Activated T-helper 9 cell treated with anti-CD3 and anti-CD28 coated beads, Interleukin-2, amount 50 U/mL, for 16 hours (primary cell): ENCODE measurements around the gene CLIP2.
"Not testable (repeated sequence)": the region's sequence is repeated elsewhere in the genome, so short reads cannot be mapped to it uniquely, and the experiment has no call there.

ENCODE experiments used
- DNase-seq: peaks from one replicate; pipeline ENCODE4 v3.0.0-alpha.2; 2020; ENCODE audit warnings: low read depth

Gene CLIP2

GRCh38 chr7:74289018-74289658 lies at the start of gene CLIP2:
Gene CLIP2 (plus strand): TSS chr7:74289407. CDS start chr7:74317547, 28,140 bp downstream.
- peak; percentile 75 for DNase-seq

DNA sequence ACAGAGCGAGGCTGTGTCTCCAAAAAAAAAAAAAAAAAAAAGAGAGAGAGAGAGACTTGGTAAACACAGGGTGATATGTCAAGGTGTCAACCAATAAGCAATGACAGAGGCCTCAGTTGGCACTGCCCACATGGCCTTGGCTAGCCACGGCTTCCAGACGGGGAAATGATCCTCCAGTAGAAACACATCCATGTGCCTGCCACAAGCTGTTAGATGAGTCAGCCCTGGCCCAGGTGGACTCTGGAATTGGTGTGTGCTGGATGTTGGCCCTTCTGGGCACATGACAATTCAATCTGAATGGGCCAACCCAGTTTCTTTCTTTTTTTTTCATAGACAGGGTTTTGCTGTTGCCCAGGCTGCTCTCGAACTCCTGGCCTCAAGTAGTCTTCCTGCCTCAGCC lies 48.7 kb upstream of the CLIP2 start:
- DNase-seq = no peak

GRCh38 chr7:74242122-74242443 lies 47.1 kb upstream of the CLIP2 start:
- no peak for DNase-seq

DNA sequence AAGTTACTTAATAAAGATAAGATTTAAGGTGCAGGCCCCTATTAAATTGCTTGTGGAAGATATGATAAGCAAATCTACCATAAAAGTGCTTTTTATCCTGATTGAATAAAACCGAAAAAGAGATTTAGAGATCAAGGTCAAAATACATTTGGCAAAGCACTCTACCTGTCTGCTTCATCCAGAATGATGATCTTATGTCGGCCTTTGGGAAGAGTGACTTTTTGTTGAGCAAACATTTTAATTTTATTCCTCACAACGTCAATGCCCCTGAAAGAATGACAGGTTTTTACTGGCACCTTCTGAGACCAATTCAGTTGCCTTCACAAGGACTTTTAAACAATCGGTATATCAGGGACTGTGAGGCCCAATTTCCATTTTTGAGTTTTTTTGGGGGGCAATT lies 42.7 kb upstream of the CLIP2 start:
- DNase-seq = no peak

DNA sequence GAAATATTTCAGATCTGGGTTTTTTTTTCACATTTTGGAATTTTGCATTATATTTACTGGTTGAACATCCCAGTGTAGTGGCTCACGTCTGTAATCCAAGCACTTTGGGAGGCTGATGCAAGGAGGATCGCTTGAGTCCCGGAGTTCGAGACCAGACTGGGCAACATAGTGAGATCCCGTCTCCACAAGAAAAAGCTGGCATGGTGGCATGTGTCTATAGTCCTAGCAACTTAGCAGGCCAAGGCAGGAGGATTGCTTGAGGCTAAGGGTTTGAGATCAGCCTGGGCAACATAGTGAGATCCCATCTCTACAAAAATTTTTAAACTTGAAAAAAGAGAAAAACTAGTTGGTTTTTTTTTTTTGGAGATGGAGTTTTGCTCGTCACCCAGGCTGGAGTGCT lies 41.1 kb upstream of the CLIP2 start:
- DNase-seq = no peak

DNA sequence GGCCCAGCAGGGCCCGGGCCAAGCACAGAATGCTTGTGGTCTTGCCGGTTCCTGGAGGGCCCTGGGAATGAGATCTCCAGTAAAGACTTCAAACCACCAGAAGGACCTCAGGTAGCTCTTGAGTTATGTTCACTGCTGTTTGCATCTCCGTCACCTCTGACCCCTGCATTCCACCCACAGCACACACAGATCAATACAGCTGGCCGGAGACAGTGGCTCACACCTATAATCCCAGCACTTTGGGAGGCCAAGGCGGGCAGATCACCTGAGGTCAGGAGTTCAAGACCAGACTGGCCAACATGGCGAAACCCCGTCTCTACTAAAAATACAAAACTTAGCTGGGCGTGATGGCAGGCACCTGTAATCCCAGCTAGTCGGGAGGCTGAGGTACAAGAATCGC lies 40.1 kb upstream of the CLIP2 start:
- not testable (repeated sequence) for DNase-seq

DNA sequence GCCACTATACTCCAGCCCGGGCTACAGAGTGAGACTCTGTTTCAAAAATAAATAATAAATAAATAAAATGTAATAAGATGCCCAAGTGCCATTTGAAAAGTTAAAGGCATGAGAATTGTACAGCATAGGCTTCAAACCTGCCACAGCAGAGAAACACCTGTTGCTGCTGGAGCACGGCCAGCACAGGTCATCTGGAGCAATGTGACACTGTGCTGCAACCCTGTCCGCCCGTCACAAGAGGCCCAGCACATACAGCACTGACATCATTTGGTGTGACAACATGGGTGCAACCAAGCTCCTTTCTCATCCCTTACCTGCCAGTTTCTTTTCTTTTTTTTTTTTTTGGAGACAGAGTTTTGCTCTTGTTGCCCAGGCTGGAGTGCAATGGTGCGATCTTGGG lies 36.3 kb upstream of the CLIP2 start:
- no peak for DNase-seq

- DNase-seq = no peak
Measured at GRCh38 chr7:74253331-74253730, 35.9 kb upstream of the CLIP2 start.

DNA sequence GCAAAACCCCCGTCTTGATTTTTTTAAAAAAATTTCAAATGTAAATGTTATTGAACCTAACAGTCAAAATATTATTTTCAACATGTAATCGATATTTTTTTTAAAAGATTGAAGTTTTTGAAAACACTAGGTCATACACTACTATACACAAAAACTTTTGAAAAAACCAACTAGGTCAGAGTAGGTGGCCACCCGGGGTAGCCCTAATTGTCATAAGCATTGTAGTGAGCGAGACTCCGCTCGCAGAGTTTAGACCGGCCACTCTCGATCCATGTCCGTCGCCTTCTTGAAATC lies 35.4 kb upstream of the CLIP2 start:
- DNase-seq = no peak

GRCh38 chr7:74254129-74254857 lies 34.9 kb upstream of the CLIP2 start, which contains the start of gene RFC2:
Gene RFC2 (minus strand): TSS chr7:74254399. CDS start chr7:74254383, 16 bp downstream.
- peak; percentile 95 for DNase-seq

GRCh38 chr7:74254858-74255379 lies 34.3 kb upstream of the CLIP2 start:
- no peak for DNase-seq

DNA sequence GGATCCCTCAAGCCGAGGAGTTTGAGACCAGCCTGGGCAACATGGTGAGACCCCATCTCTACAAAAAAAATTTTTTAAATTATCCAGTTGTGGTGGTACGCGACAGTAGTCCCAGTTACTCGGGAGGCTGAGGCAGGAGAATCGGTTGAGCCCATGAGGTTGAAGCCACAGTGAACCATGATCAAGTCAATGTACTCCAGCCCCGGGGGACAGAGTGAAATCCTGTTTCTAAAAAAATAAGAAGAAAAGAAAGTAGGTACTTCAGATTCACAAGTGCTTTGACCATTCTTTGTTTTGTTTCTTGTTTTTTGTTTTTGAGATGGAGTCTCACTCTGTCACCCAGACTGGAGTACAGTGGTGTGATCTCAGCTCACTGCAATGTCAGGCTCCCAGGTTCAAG lies 33.7 kb upstream of the CLIP2 start:
- DNase-seq = not testable (repeated sequence)

DNA sequence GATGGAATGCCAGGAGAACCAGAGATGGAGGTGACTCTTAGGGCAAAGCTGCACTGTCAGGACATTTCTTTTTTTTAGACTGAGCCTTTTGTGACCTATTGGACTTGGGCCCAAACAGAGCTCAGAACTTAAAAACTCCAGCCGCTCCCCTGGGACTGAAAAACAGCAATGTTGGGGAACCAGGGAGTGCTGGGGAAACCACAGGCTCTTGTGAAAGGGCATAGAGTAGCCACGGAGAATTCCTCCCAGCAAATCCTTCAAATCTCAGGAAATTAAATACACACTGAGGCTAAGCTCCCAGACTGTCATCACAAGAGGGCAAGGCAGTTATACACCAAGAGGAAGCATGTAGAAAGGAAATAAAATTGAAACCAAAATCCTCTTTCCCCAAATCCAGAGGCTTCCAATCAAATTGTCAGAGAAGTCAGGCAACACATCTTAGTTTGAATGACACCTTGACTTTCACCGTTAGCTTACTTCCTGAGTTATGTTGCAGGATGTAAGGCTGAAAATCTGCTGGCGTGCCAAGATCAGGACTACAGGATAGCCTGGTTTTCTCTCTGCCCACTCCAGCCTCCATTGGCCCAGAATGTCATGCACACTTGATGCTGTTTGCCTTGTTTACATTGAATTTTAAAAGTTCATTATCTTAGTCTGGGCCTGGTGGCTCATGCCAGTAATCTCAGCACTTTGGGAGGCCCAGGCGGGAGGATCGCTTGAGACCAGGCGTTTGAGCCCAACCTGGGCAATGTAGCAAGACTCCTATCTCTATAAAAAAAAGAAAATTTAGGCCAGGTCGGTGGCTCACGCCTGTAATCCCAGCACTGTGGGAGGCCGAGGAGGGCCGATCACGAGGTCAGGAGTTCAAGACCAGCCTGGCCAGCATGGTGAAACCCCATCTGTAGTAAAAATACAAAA lies 32.5 kb upstream of the CLIP2 start:
- DNase-seq = no peak

- DNase-seq = no peak
Measured at GRCh38 chr7:74258639-74259038, 30.6 kb upstream of the CLIP2 start.

GRCh38 chr7:74262639-74263398 lies 26.4 kb upstream of the CLIP2 start:
- no peak for DNase-seq

DNA sequence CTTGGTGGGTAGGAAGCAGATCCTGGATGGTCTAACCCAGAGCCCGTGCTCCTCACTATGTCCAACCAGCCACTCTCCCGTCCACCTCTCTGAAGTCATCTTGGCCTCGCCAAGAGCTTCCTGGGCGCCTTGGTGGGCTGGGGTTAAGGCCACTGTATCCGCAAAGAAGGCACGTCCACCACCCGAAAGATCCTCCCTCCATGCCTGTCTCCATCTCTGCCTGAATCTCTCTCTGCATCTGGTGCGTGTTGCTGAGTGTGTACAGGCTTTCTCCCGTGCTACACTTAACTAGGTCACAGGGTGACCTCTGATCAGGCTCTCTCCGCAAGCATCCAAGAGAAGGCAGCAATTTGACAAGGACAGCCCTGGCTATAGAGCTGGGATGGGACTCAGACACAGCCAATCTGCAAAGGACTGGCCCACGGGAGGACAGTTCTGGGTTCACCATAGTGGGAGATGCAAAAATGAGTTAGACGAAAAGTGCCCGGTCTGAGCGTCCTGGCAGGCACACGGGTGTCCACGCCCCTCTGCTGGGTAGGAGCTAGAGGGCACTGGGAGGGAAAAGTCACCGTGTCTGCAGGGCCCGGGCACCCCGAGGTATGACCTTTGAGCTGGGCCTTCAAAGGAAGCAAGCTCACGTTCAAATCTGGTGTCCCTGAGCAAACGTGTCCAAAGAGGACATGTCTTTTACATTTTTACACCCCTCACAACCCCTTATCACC lies 25.6 kb upstream of the CLIP2 start:
- no peak for DNase-seq

DNA sequence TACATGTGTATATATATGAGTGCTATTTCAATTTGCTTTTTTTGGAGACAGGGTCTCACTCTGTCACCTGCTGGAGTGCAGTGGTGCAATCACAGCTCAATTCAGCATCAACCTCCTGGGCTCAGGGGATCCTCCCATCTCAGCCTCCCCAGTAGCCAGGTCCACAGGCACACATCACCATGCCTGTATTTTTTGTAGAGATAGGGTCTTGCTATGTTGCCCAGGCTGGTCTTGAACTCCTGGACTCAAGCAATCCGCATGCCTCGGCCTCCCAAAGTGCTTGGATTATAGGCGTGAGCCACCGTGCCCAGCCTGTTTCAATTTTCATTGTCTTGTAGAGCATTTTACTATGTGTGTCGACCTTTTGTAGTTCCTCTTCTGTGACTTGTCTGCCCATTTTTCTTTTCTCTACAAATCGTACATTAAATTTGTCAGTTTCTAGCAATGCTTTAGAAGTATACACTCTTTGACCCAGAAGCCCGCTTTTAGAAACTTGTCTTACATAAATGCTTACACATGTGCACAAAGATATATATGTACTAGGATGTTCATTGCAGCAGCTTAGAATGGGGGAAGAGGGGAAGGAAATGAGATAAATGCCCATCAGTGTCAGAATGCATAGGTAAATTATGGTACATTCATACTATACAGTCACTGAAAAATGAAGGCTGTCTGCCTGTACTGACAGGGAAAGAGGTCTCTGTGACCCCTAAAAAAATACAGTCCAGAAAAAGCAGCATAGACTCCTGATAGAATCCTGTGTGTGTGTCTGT lies 22.8 kb upstream of the CLIP2 start:
- no peak for DNase-seq

DNA sequence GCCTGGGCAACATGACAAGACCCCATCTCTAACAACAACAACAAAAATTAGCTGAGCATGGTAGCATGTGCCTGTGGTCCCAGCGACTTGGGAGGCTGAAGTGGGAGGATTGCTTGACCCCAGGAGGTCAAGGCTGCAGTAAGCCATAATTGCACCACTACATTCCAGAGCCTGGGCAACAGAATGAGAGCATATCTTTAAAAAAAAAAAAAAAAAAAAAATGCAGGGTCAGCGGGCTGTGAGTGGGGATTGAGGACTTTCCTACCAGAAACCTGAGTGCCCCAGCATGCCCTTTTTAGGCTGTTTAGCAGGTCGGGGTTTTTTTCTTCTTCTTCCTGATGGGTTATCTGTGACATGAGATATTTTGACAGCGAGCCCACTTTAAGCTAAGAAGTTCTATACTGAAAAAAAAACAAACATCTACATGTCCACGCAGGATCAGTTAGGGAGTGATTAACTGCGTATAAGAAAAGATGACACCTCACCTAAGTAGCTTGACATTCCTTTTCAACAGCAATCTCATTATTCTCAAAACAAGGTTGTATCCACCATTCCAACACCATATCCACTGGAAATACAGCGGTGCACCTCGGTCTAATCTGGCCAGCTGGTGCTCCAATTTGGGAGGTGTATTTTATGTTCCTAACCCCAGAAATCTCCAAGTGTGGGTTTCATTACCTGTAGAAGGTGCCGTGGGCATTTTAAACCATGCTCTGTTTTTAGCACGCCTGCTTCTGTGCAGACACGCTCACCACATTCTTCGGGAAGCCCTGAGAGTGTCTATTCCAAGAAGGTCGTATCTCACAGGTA lies 21.2 kb upstream of the CLIP2 start:
- DNase-seq = no peak

GRCh38 chr7:74269757-74270277 lies 19.4 kb upstream of the CLIP2 start:
- peak; percentile 28 for DNase-seq
